ENCODE results near the gene PLEKHA5.
"Not testable (repeated sequence)": the region's sequence is repeated elsewhere in the genome, so short reads cannot be mapped to it uniquely, and the experiment has no call there.

The PLEKHA5 gene

GRCh38 chr12:19169222-19169621 is 39.7 kb downstream of the PLEKHA5 start:
- H3K27me3 ChIP-seq (ENCODE audit: control insufficient read depth, low read length): no peaks in the 10 kb centered on the region
- no peaks in the 10 kb centered on the region for H3K36me3 ChIP-seq (ENCODE audit: control insufficient read depth, low read length)
- no peaks in the 10 kb centered on the region for H4K20me1 ChIP-seq (ENCODE audit: control insufficient read depth, insufficient read depth, low read depth, low read length)
- H3K4me2 ChIP-seq (ENCODE audit: low read length): no peak overlapping the region
- TF ChIP-seq EZH2phosphoT487 (IDR thresholded peaks at IDR 0.05; ENCODE audit: borderline replicate concordance, low read length) (no peak), CTCF (IDR thresholded peaks at IDR 0.05; ENCODE audit: low read depth, low read length, poor library complexity, severe bottlenecking) (no peak)
- no peak overlapping the region for H3K27ac ChIP-seq (ENCODE audit: low read depth, low read length)
- no peaks in the 10 kb centered on the region for H3F3A ChIP-seq (ENCODE audit: control insufficient read depth, insufficient read depth)
- no peaks in the 10 kb centered on the region for H3K9me2 ChIP-seq (replicated peaks; ENCODE audit: control insufficient read depth, low read length)
- 0 out of 2 replicates have a peak, but pooled peaks cover 2% of the 10 kb centered on the region for H3K79me2 ChIP-seq (ENCODE audit: control insufficient read depth, low read length)
- no peak overlapping the region for H3K4me3 ChIP-seq (ENCODE audit: low read length)
- H3K9me3 ChIP-seq (ENCODE audit: control insufficient read depth, insufficient read depth, low read length): no peaks in the 10 kb centered on the region
- H3K4me1 ChIP-seq (ENCODE audit: control insufficient read depth, low read length): no peaks in the 10 kb centered on the region

GRCh38 chr12:19170286-19170685 is 40.8 kb downstream of the PLEKHA5 start:
- H3K9me2 ChIP-seq (replicated peaks; ENCODE audit: control insufficient read depth, low read length); H3K27me3 ChIP-seq (ENCODE audit: control insufficient read depth, low read length); H3K9me3 ChIP-seq (ENCODE audit: control insufficient read depth, insufficient read depth, low read length); H3K27ac ChIP-seq (ENCODE audit: low read depth, low read length); H3K4me1 ChIP-seq (ENCODE audit: control insufficient read depth, low read length); H3K4me3 ChIP-seq (ENCODE audit: low read length); H4K20me1 ChIP-seq (ENCODE audit: control insufficient read depth, insufficient read depth, low read depth, low read length); H3K36me3 ChIP-seq (ENCODE audit: control insufficient read depth, low read length); H3K4me2 ChIP-seq (ENCODE audit: low read length); H3F3A ChIP-seq (ENCODE audit: control insufficient read depth, insufficient read depth); H3K79me2 ChIP-seq (ENCODE audit: control insufficient read depth, low read length): not testable (repeated sequence)

DNA sequence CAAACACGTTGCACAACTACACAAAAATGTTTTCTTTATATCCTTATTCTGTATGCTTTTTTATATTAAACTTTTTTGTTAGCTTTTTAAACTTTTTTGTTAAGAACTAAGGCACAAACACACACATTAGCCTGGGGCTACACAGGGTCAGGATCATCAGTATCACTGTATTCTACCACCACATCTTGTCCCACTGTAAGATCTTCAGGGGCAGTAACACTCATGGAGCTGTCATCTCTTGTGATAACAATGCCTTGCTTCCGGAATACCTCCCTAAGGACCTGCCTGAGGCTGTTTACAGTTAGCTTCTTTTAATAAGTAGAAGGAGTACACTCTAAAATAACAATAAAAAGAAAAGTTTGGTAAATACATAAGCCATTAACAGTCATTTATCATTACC is 42.2 kb downstream of the PLEKHA5 start:
- Histone ChIP-seq H3K27me3 (ENCODE audit: control insufficient read depth, low read length) (no peaks in the 10 kb centered on the region), H3K36me3 (ENCODE audit: control insufficient read depth, low read length) (no peaks in the 10 kb centered on the region), H4K20me1 (ENCODE audit: control insufficient read depth, insufficient read depth, low read depth, low read length) (no peaks in the 10 kb centered on the region), H3K9me3 (ENCODE audit: control insufficient read depth, insufficient read depth, low read length) (no peaks in the 10 kb centered on the region), H3K4me3 (ENCODE audit: low read length) (no peak overlapping the region), H3K9me2 (replicated peaks; ENCODE audit: control insufficient read depth, low read length) (no peaks in the 10 kb centered on the region), H3F3A (ENCODE audit: control insufficient read depth, insufficient read depth) (no peaks in the 10 kb centered on the region), H3K27ac (ENCODE audit: low read depth, low read length) (no peak overlapping the region), H3K4me2 (ENCODE audit: low read length) (no peak overlapping the region), H3K79me2 (ENCODE audit: control insufficient read depth, low read length) (0 out of 2 replicates have a peak, but pooled peaks cover 2% of the 10 kb centered on the region), H3K4me1 (ENCODE audit: control insufficient read depth, low read length) (no peaks in the 10 kb centered on the region)
- no peak for TF ChIP-seq CTCF (IDR thresholded peaks at IDR 0.05; ENCODE audit: low read depth, low read length, poor library complexity, severe bottlenecking)
- TF ChIP-seq EZH2phosphoT487 (IDR thresholded peaks at IDR 0.05; ENCODE audit: borderline replicate concordance, low read length): no peak

GRCh38 chr12:19177754-19178153 is 48.2 kb downstream of the PLEKHA5 start:
- Histone ChIP-seq H3K4me1 (ENCODE audit: control insufficient read depth, low read length) (no peaks in the 10 kb centered on the region), H3K9me3 (ENCODE audit: control insufficient read depth, insufficient read depth, low read length) (no peaks in the 10 kb centered on the region), H3K4me2 (ENCODE audit: low read length) (no peak overlapping the region), H4K20me1 (ENCODE audit: control insufficient read depth, insufficient read depth, low read depth, low read length) (no peaks in the 10 kb centered on the region), H3K79me2 (ENCODE audit: control insufficient read depth, low read length) (no peaks in the 10 kb centered on the region), H3F3A (ENCODE audit: control insufficient read depth, insufficient read depth) (no peaks in the 10 kb centered on the region), H3K36me3 (ENCODE audit: control insufficient read depth, low read length) (no peaks in the 10 kb centered on the region), H3K27me3 (ENCODE audit: control insufficient read depth, low read length) (no peaks in the 10 kb centered on the region), H3K9me2 (replicated peaks; ENCODE audit: control insufficient read depth, low read length) (no peaks in the 10 kb centered on the region), H3K4me3 (ENCODE audit: low read length) (no peak overlapping the region), H3K27ac (ENCODE audit: low read depth, low read length) (no peak overlapping the region)
- TF ChIP-seq CTCF (IDR thresholded peaks at IDR 0.05; ENCODE audit: low read depth, low read length, poor library complexity, severe bottlenecking) (no peak), EZH2phosphoT487 (IDR thresholded peaks at IDR 0.05; ENCODE audit: borderline replicate concordance, low read length) (no peak)
